Caco-2 (cell line): ENCODE results near the gene ZPLD1. TPM values are rescaled to one million over a fixed set of nuclear protein-coding genes. Genes with fewer than 3 reads are reported as not detected.

Experiments
- BruUV-seq: library from RNA; stranded (reverse); fragments of 400-500 nt; replicated peaks from 2 replicates; lab custom pipeline; 2021; lab: Mats Ljungman, UMichigan
- CTCF ChIA-PET: fragments of 300-600 bp; sonication (Branson Sonifier 250); formaldehyde crosslinking; loops from one replicate; lab custom pipeline; 2022; ENCODE audit warnings: antibody characterized with exemption; lab: Charles Lee
- POLR2A ChIA-PET: fragments of 300-600 bp; sonication (Branson Sonifier 250); formaldehyde crosslinking; loops from one replicate; lab custom pipeline; 2022; ENCODE audit warnings: antibody characterized with exemption; lab: Charles Lee
- DNase-seq, 2 experiments: peaks; one replicate each; pipeline versions ENCODE4 v3.0.0 to v3.0.0-alpha.2; 2020 to 2022
- H3K27me3 ChIP-seq: replicated peaks from 2 replicates; pipeline ENCODE4 v1.6.0; 2011; ENCODE audit warnings: low read length; ENCODE audit not compliant: control insufficient read depth, insufficient read depth
- H3K36me3 ChIP-seq: 2 replicates; pipeline ENCODE4 v1.5.1; 2011; ENCODE audit warnings: low read length; ENCODE audit not compliant: control insufficient read depth, insufficient read depth
- H3K4me1 ChIP-seq: fragments of 250-450 bp; sonication (Bioruptor Pico); 2 replicates; pipeline ENCODE4 v1.5.1; 2020; ENCODE audit warnings: mild to moderate bottlenecking
- H3K4me3 ChIP-seq: 2 replicates; pipeline ENCODE4 v1.5.1; 2011; ENCODE audit warnings: low read depth, mild to moderate bottlenecking, control low read depth, low read length
- H3K9me3 ChIP-seq: fragments of 250-450 bp; sonication (Bioruptor Pico); 2 replicates; pipeline ENCODE4 v1.5.1; 2020; ENCODE audit warnings: mild to moderate bottlenecking, moderate library complexity
- H3K27ac Mint-ChIP-seq: one replicate; pipeline ENCODE4 v1.8.0; 2022; ENCODE audit warnings: mixed read lengths; ENCODE audit not compliant: unreplicated experiment
- H3K27me3 Mint-ChIP-seq: one replicate; pipeline ENCODE4 v1.8.0; 2022; ENCODE audit warnings: mixed read lengths; ENCODE audit not compliant: insufficient read depth, unreplicated experiment
- H3K36me3 Mint-ChIP-seq: one replicate; pipeline ENCODE4 v1.8.0; 2022; ENCODE audit warnings: mild to moderate bottlenecking, mixed read lengths; ENCODE audit not compliant: insufficient read depth, unreplicated experiment
- H3K4me1 Mint-ChIP-seq: one replicate; pipeline ENCODE4 v1.8.0; 2022; ENCODE audit warnings: low read depth, mixed read lengths; ENCODE audit not compliant: unreplicated experiment
- H3K4me3 Mint-ChIP-seq: one replicate; pipeline ENCODE4 v1.8.0; 2022; ENCODE audit warnings: mild to moderate bottlenecking, moderate library complexity, mixed read lengths; ENCODE audit not compliant: unreplicated experiment
- H3K9me3 Mint-ChIP-seq: one replicate; pipeline ENCODE4 v1.8.0; 2022; ENCODE audit warnings: mixed read lengths; ENCODE audit not compliant: unreplicated experiment
- intact Hi-C: fragments of 100-400 bp; cut with micrococcal nuclease; formaldehyde crosslinking; loops from one replicate; pipeline ENCODE4 v1.10.0; 2022; ENCODE audit not compliant: unreplicated experiment
- total RNA-seq: library from RNA; stranded (reverse); gene quantifications from 2 replicates; pipeline ENCODE4 v1.2.3, GENCODE V29; 2022
- TF ChIP-seq, protein P1 (sequence below), 2 experiments: fragments of 200-600 bp in 1 of 2; IDR thresholded peaks; 1 replicate in 1 of 2; 2 replicates in 1 of 2; pipeline versions ENCODE4 v1.5.1 to v1.8.0; 2011 to 2022; ENCODE audit warnings: antibody characterized with exemption in 1 of 2, control low read depth in 1 of 2, inconsistent platforms in 1 of 2, low read depth in 1 of 2, low read length in 1 of 2, mild to moderate bottlenecking in 1 of 2, moderate library complexity in 1 of 2; ENCODE audit not compliant: insufficient read depth in 1 of 2, severe bottlenecking in 1 of 2, unreplicated experiment in 1 of 2

ZPLD1 gene
- total RNA-seq, 1 experiment from 2014 or later = not detected

GRCh38 chr3:102398666-102399065 is 36.1 kb upstream of the ZPLD1 start:
- no TSS peak for BruUV-seq

DNA sequence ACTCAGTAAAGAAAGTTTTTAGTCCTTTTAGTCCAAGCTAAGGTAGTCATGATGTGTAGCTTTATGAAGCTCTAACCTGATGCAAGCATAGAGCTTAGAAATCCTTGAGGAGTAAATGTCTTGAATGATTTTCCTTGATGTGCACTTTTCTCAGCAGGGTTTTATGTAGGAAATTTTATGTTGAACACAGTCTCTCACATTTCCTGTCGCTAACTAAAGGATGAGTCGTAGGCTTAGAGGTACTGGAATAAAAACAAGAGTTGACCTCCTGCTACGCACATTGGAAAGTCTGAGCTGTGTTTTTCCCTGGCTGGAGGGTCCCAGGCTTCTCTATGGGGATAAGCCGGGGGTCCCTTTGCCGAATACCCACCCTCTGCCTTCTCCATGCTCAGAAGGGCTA is 34.7 kb upstream of the ZPLD1 start:
- Histone ChIP-seq H3K4me3 (no peak overlapping the region), H3K9me3 (no peaks in the 10 kb centered on the region), H3K27me3 (no peaks in the 10 kb centered on the region), H3K4me1 (no peaks in the 10 kb centered on the region), H3K36me3 (no peaks in the 10 kb centered on the region)
- no peak for DNase-seq
- BruUV-seq = no TSS peak
- no peaks in the 10 kb centered on the region for H3K36me3 Mint-ChIP-seq
- H3K4me1 Mint-ChIP-seq = no peaks in the 10 kb centered on the region
- intact Hi-C loops = no loop called here
- ChIA-PET CTCF (no interaction called here), POLR2A (no interaction called here)
- H3K27ac Mint-ChIP-seq = no peak overlapping the region
- peaks cover 3% of the 10 kb centered on the region for H3K27me3 Mint-ChIP-seq
- H3K4me3 Mint-ChIP-seq = no peak overlapping the region
- no peaks in the 10 kb centered on the region for H3K9me3 Mint-ChIP-seq
- TF ChIP-seq, protein P1, sequence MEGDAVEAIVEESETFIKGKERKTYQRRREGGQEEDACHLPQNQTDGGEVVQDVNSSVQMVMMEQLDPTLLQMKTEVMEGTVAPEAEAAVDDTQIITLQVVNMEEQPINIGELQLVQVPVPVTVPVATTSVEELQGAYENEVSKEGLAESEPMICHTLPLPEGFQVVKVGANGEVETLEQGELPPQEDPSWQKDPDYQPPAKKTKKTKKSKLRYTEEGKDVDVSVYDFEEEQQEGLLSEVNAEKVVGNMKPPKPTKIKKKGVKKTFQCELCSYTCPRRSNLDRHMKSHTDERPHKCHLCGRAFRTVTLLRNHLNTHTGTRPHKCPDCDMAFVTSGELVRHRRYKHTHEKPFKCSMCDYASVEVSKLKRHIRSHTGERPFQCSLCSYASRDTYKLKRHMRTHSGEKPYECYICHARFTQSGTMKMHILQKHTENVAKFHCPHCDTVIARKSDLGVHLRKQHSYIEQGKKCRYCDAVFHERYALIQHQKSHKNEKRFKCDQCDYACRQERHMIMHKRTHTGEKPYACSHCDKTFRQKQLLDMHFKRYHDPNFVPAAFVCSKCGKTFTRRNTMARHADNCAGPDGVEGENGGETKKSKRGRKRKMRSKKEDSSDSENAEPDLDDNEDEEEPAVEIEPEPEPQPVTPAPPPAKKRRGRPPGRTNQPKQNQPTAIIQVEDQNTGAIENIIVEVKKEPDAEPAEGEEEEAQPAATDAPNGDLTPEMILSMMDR (IDR thresholded peaks at IDR 0.05; ENCODE audit: insufficient read depth in 1 of 2, low read depth in 1 of 2, low read length in 1 of 2, severe bottlenecking in 1 of 2, unreplicated experiment in 1 of 2) = no peak

More at GRCh38 chr3:102398666-102399065, 36.1 kb upstream of the ZPLD1 start:
- H3K9me3 Mint-ChIP-seq = no peaks in the 10 kb centered on the region
- H3K27ac Mint-ChIP-seq = no peak overlapping the region
- H3K4me3 Mint-ChIP-seq = no peak overlapping the region
- no peaks in the 10 kb centered on the region for H3K36me3 Mint-ChIP-seq
- Histone ChIP-seq H3K27me3 (no peaks in the 10 kb centered on the region), H3K36me3 (no peaks in the 10 kb centered on the region), H3K4me1 (no peaks in the 10 kb centered on the region), H3K9me3 (no peaks in the 10 kb centered on the region), H3K4me3 (no peak overlapping the region)
- H3K27me3 Mint-ChIP-seq = peaks cover 3% of the 10 kb centered on the region
- ChIA-PET CTCF (no interaction called here), POLR2A (interaction anchor here (0.7 kb wide), 1 partner anchor 9 kb away, joined by 3 read pairs; no protein-coding TSS in a partner anchor)
- intact Hi-C loops = no loop called here
- DNase-seq = no peak
- no peaks in the 10 kb centered on the region for H3K4me1 Mint-ChIP-seq
- TF ChIP-seq, protein P1 (IDR thresholded peaks at IDR 0.05; ENCODE audit: insufficient read depth in 1 of 2, low read depth in 1 of 2, low read length in 1 of 2, severe bottlenecking in 1 of 2, unreplicated experiment in 1 of 2) = no peak

GRCh38 chr3:102400766-102401165 is 34.0 kb upstream of the ZPLD1 start:
- Mint-ChIP-seq H3K27ac (no peak overlapping the region), H3K4me3 (no peak overlapping the region), H3K9me3 (no peaks in the 10 kb centered on the region), H3K36me3 (no peaks in the 10 kb centered on the region), H3K4me1 (no peaks in the 10 kb centered on the region), H3K27me3 (peaks cover 3% of the 10 kb centered on the region)
- intact Hi-C loops = no loop called here
- H3K36me3 ChIP-seq = no peaks in the 10 kb centered on the region
- H3K4me1 ChIP-seq = no peaks in the 10 kb centered on the region
- no peaks in the 10 kb centered on the region for H3K27me3 ChIP-seq
- TF ChIP-seq, protein P1 (IDR thresholded peaks at IDR 0.05; ENCODE audit: insufficient read depth in 1 of 2, low read depth in 1 of 2, low read length in 1 of 2, severe bottlenecking in 1 of 2, unreplicated experiment in 1 of 2) = no peak
- H3K4me3 ChIP-seq = no peak overlapping the region
- no peak for DNase-seq
- H3K9me3 ChIP-seq = no peaks in the 10 kb centered on the region
- no TSS peak for BruUV-seq
- CTCF ChIA-PET = no interaction called here
- POLR2A ChIA-PET = no interaction called here
